Hepatocyte (in vitro differentiated cells): ENCODE results near the gene NSUN2. TPM values are rescaled to one million over a fixed set of nuclear protein-coding genes. Genes with fewer than 3 reads are reported as not detected.

ENCODE experiments used
- DNase-seq: peaks from one replicate; pipeline ENCODE4 v3.0.0-alpha.2; 2016; ENCODE audit warnings: low spot score
- H2AFZ ChIP-seq: fragments of 200-600 bp; sonication (generic); 2 replicates; pipeline ENCODE4 v1.6.0; 2016; ENCODE audit warnings: antibody characterized with exemption, mild to moderate bottlenecking
- H3K27ac ChIP-seq: fragments of 200-600 bp; sonication (generic); 2 replicates; pipeline ENCODE4 v1.5.1; 2016; ENCODE audit warnings: mild to moderate bottlenecking
- H3K27me3 ChIP-seq: fragments of 200-600 bp; sonication (generic); 2 replicates; pipeline ENCODE4 v1.6.1; 2016
- H3K36me3 ChIP-seq: fragments of 200-600 bp; sonication (generic); replicated peaks from 2 replicates; pipeline ENCODE4 v1.5.1; 2016; ENCODE audit warnings: low read depth; ENCODE audit not compliant: insufficient read depth
- H3K4me1 ChIP-seq: fragments of 200-600 bp; sonication (generic); 2 replicates; pipeline ENCODE4 v1.5.1; 2016; ENCODE audit warnings: mild to moderate bottlenecking, moderate library complexity; ENCODE audit not compliant: insufficient read depth
- H3K4me2 ChIP-seq: fragments of 200-600 bp; sonication (generic); 2 replicates; pipeline ENCODE4 v1.6.0; 2016
- H3K4me3 ChIP-seq: fragments of 200-600 bp; sonication (generic); 2 replicates; pipeline ENCODE4 v1.5.1; 2016; ENCODE audit warnings: mild to moderate bottlenecking
- H3K79me2 ChIP-seq: fragments of 200-600 bp; sonication (generic); 2 replicates; pipeline ENCODE4 v1.6.0; 2017; ENCODE audit warnings: mild to moderate bottlenecking
- H3K9me2 ChIP-seq: fragments of 200-600 bp; sonication (generic); replicated peaks from 2 replicates; pipeline ENCODE4 v1.6.0; 2017; ENCODE audit warnings: mild to moderate bottlenecking; ENCODE audit not compliant: insufficient read depth
- H3K9me3 ChIP-seq: fragments of 200-600 bp; sonication (generic); 2 replicates; pipeline ENCODE4 v1.5.1; 2016; ENCODE audit warnings: low read depth, mild to moderate bottlenecking
- H4K20me1 ChIP-seq: fragments of 200-600 bp; sonication (generic); 2 replicates; pipeline ENCODE4 v1.6.0; 2016; ENCODE audit warnings: mild to moderate bottlenecking; ENCODE audit not compliant: insufficient read depth, poor library complexity, severe bottlenecking
- CTCF ChIP-seq: fragments of 200-600 bp; sonication (generic); IDR thresholded peaks from 2 replicates; pipeline ENCODE4 v1.5.1; 2016; ENCODE audit warnings: antibody characterized with exemption, mild to moderate bottlenecking; ENCODE audit not compliant: poor library complexity
- EZH2 ChIP-seq: fragments of 200-600 bp; sonication (generic); IDR thresholded peaks from 2 replicates; pipeline ENCODE4 v1.6.1; 2016; ENCODE audit warnings: antibody characterized with exemption, mild to moderate bottlenecking, borderline replicate concordance
- EZH2phosphoT487 ChIP-seq: fragments of 200-600 bp; sonication (generic); IDR thresholded peaks from one replicate; pipeline ENCODE4 v1.6.1; 2018; ENCODE audit warnings: antibody characterized with exemption, mild to moderate bottlenecking, low read depth, moderate library complexity; ENCODE audit not compliant: unreplicated experiment, severe bottlenecking
- WGBS: methylation state at CpG from one replicate; pipeline ENCODE4 v1.1.6; 2016; ENCODE audit warnings: low lambda C conversion rate; ENCODE audit errors: missing lambda C conversion rate; 5-methylcytosine and 5-hydroxymethylcytosine counted together
- polyA plus RNA-seq: library from polyadenylated mRNA; unstranded; fragments of >200 nt; fragmentation: Nextera tagmentation; extraction: Ambion mirVana; gene quantifications from 2 replicates; pipeline ENCODE4 v1.2.1, GENCODE V29; 2016
- total RNA-seq: library from RNA; depleted of rRNA; stranded (reverse); fragments of >200 nt; gene quantifications from 2 replicates; pipeline ENCODE4 v1.2.3, GENCODE V29; 2014

The NSUN2 gene
- total and polyA plus RNA-seq, 2 experiments from 2014 or later: 34.8 to 43.0 TPM

- Histone ChIP-seq H3K4me3 (no peak overlapping the region), H3K4me1 (no peaks in the 10 kb centered on the region), H3K4me2 (no peak overlapping the region), H3K27ac (no peak overlapping the region), H2AFZ (no peak overlapping the region), H3K9me3 (no peaks in the 10 kb centered on the region), H4K20me1 (no peaks in the 10 kb centered on the region), H3K9me2 (no peaks in the 10 kb centered on the region), H3K79me2 (no peaks in the 10 kb centered on the region), H3K27me3 (no peaks in the 10 kb centered on the region), H3K36me3 (no peaks in the 10 kb centered on the region)
- DNase-seq: no peak
- 95% methylated on average over 5 of the region's 5 CpGs for WGBS
- TF ChIP-seq CTCF (no peak), EZH2phosphoT487 (no peak), EZH2 (no peak)
These were observed 43.1 kb upstream of the NSUN2 start for GRCh38 chr5:6675784-6676491.

- Histone ChIP-seq H3K27me3 (no peaks in the 10 kb centered on the region), H3K9me3 (no peaks in the 10 kb centered on the region), H3K9me2 (no peaks in the 10 kb centered on the region), H3K79me2 (no peaks in the 10 kb centered on the region), H3K36me3 (no peaks in the 10 kb centered on the region), H3K4me1 (no peaks in the 10 kb centered on the region), H3K27ac (no peak overlapping the region), H3K4me3 (no peak overlapping the region), H4K20me1 (no peaks in the 10 kb centered on the region), H3K4me2 (no peak overlapping the region), H2AFZ (no peak overlapping the region)
- no peak for TF ChIP-seq EZH2phosphoT487
- 97% methylated on average over 10 of the region's 10 CpGs for WGBS
- no peak for DNase-seq
These were observed 42.0 kb upstream of the NSUN2 start for GRCh38 chr5:6674886-6675285.

GRCh38 chr5:6674421-6674820 lies 41.6 kb upstream of the NSUN2 start:
- Histone ChIP-seq H3K4me3 (no peak overlapping the region), H3K27me3 (no peaks in the 10 kb centered on the region), H3K36me3 (no peaks in the 10 kb centered on the region), H3K9me3 (no peaks in the 10 kb centered on the region), H2AFZ (no peak overlapping the region), H3K4me2 (no peak overlapping the region), H3K9me2 (no peaks in the 10 kb centered on the region), H4K20me1 (no peaks in the 10 kb centered on the region), H3K79me2 (no peaks in the 10 kb centered on the region), H3K4me1 (no peaks in the 10 kb centered on the region), H3K27ac (no peak overlapping the region)
- WGBS: 97% methylated on average over 3 of the region's 3 CpGs
- TF ChIP-seq EZH2phosphoT487 (no peak), CTCF (no peak), EZH2 (no peak)
- DNase-seq: no peak

- Histone ChIP-seq H3K9me3 (no peaks in the 10 kb centered on the region), H2AFZ (no peak overlapping the region), H3K4me1 (no peaks in the 10 kb centered on the region), H3K4me3 (no peak overlapping the region), H3K79me2 (no peaks in the 10 kb centered on the region), H3K4me2 (no peak overlapping the region), H3K27me3 (no peaks in the 10 kb centered on the region), H3K36me3 (no peaks in the 10 kb centered on the region), H3K9me2 (no peaks in the 10 kb centered on the region), H3K27ac (no peak overlapping the region), H4K20me1 (no peaks in the 10 kb centered on the region)
- no peak for DNase-seq
- no peak for TF ChIP-seq EZH2phosphoT487
- TF ChIP-seq EZH2: no peak
- TF ChIP-seq CTCF: no peak
- 87% methylated on average over 1 of the region's 1 CpG for WGBS
These were observed 41.1 kb upstream of the NSUN2 start for GRCh38 chr5:6673963-6674362.
